ENCODE results near the gene IFIT3. TPM values are rescaled to one million over a fixed set of nuclear protein-coding genes. Genes with fewer than 3 reads are reported as not detected.

IFIT3 gene
- total and polyA plus RNA-seq, 2 donors from 2014 or later, result 14.7 to 20.1 TPM

- peak in 2 of 5 donors; percentile 11 to 24 for DNase-seq
- H3K9me3 ChIP-seq (ENCODE audit: control insufficient read depth in 2 of 3, insufficient read depth in 1 of 3, low read length in 3 of 3), result no peaks in the 10 kb centered on the region
- no peak overlapping the region for H3K4me3 ChIP-seq (ENCODE audit: low read length in 3 of 3)
- no peaks in the 10 kb centered on the region for H3K36me3 ChIP-seq (ENCODE audit: control insufficient read depth in 2 of 3, insufficient read depth in 3 of 3, low read length in 3 of 3)
- peak overlapping the region; percentile 36 to 58 for H3K27ac ChIP-seq (ENCODE audit: low read depth in 2 of 2, low read length in 2 of 2)
- intact Hi-C loops (cut with DNase I), result no loop called here
- FAIRE-seq, result no peak
- peaks cover 3 to 8% (median 5%) of the 10 kb centered on the region in 3 donors for H3K4me1 ChIP-seq (ENCODE audit: control insufficient read depth in 2 of 3, insufficient read depth in 2 of 3, low read depth in 1 of 3, low read length in 3 of 3)
- H3K9ac ChIP-seq (ENCODE audit: low read length in 3 of 3), result no peak overlapping the region
- TF ChIP-seq, protein P1, sequence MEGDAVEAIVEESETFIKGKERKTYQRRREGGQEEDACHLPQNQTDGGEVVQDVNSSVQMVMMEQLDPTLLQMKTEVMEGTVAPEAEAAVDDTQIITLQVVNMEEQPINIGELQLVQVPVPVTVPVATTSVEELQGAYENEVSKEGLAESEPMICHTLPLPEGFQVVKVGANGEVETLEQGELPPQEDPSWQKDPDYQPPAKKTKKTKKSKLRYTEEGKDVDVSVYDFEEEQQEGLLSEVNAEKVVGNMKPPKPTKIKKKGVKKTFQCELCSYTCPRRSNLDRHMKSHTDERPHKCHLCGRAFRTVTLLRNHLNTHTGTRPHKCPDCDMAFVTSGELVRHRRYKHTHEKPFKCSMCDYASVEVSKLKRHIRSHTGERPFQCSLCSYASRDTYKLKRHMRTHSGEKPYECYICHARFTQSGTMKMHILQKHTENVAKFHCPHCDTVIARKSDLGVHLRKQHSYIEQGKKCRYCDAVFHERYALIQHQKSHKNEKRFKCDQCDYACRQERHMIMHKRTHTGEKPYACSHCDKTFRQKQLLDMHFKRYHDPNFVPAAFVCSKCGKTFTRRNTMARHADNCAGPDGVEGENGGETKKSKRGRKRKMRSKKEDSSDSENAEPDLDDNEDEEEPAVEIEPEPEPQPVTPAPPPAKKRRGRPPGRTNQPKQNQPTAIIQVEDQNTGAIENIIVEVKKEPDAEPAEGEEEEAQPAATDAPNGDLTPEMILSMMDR (IDR thresholded peaks at IDR 0.05; ENCODE audit: borderline replicate concordance, extremely low read depth, insufficient read depth), result no peak
- H3K27me3 ChIP-seq (ENCODE audit: control insufficient read depth, insufficient read depth, low read length), result no peaks in the 10 kb centered on the region
Observed at GRCh38 chr10:89357096-89357495, 29.3 kb downstream of the IFIT3 start.

DNA sequence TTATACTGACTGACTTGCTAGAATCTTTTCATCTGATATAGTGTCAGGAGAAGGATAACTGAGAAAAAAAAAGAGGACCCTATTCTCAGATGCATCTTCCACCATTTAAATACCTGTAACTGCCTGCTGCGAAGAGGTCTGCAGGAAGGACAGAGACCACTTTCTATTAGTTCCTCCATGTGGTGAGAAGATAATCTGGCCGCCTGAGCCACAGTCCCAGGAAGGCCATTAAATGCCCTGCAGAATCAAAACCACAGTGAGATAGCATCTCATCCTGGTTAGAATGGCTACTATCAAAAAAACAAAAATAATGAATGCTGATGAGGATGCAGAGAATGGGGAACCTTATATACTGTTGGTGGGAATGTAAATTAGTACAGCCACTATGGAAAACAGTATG is 30.2 kb downstream of the IFIT3 start:
- FAIRE-seq, result no peak
- peaks cover 0 to 2% (median 0%) of the 10 kb centered on the region in 3 donors for H3K4me1 ChIP-seq (ENCODE audit: control insufficient read depth in 2 of 3, insufficient read depth in 2 of 3, low read depth in 1 of 3, low read length in 3 of 3)
- no peak overlapping the region for H3K9ac ChIP-seq (ENCODE audit: low read length in 3 of 3)
- TF ChIP-seq, protein P1 (IDR thresholded peaks at IDR 0.05; ENCODE audit: borderline replicate concordance, extremely low read depth, insufficient read depth), result no peak
- intact Hi-C loops (cut with DNase I), result no loop called here
- no peaks in the 10 kb centered on the region for H3K27me3 ChIP-seq (ENCODE audit: control insufficient read depth, insufficient read depth, low read length)
- H3K9me3 ChIP-seq (ENCODE audit: control insufficient read depth in 2 of 3, insufficient read depth in 1 of 3, low read length in 3 of 3), result no peaks in the 10 kb centered on the region
- no peak overlapping the region for H3K4me3 ChIP-seq (ENCODE audit: low read length in 3 of 3)
- DNase-seq, result no peak
- H3K27ac ChIP-seq (ENCODE audit: low read depth in 2 of 2, low read length in 2 of 2), result no peak overlapping the region
- no peaks in the 10 kb centered on the region for H3K36me3 ChIP-seq (ENCODE audit: control insufficient read depth in 2 of 3, insufficient read depth in 3 of 3, low read length in 3 of 3)

DNA sequence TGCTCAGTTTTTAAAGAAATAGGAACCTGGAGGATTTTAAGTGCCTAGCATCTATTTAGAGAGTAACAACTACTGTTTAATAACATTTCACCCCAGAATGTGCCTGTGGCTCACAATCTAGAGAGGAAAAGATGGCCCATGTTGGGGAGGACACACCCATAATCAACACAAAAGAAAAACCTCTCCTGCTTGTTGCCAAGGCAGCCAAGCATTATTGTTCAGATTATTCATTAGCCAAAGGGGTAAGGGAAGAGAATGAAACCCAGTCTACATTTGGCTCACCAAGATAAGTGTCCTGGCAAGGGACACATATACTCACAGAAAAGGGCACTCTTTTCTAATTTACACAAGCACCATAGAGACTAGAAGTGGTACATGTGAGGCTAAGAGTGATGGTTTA is 32.4 kb downstream of the IFIT3 start:
- intact Hi-C loops (cut with DNase I), result no loop called here
- no peak for FAIRE-seq
- DNase-seq, result no peak
- TF ChIP-seq, protein P1 (IDR thresholded peaks at IDR 0.05; ENCODE audit: borderline replicate concordance, extremely low read depth, insufficient read depth), result no peak
- H3K9me3 ChIP-seq (ENCODE audit: control insufficient read depth in 2 of 3, insufficient read depth in 1 of 3, low read length in 3 of 3), result no peaks in the 10 kb centered on the region
- no peak overlapping the region for H3K4me3 ChIP-seq (ENCODE audit: low read length in 3 of 3)
- H3K27ac ChIP-seq (ENCODE audit: low read depth in 2 of 2, low read length in 2 of 2), result no peak overlapping the region
- no peak overlapping the region for H3K9ac ChIP-seq (ENCODE audit: low read length in 3 of 3)
- peaks cover 0 to 6% (median 4%) of the 10 kb centered on the region in 3 donors for H3K4me1 ChIP-seq (ENCODE audit: control insufficient read depth in 2 of 3, insufficient read depth in 2 of 3, low read depth in 1 of 3, low read length in 3 of 3)
- no peaks in the 10 kb centered on the region for H3K36me3 ChIP-seq (ENCODE audit: control insufficient read depth in 2 of 3, insufficient read depth in 3 of 3, low read length in 3 of 3)
- no peaks in the 10 kb centered on the region for H3K27me3 ChIP-seq (ENCODE audit: control insufficient read depth, insufficient read depth, low read length)

DNA sequence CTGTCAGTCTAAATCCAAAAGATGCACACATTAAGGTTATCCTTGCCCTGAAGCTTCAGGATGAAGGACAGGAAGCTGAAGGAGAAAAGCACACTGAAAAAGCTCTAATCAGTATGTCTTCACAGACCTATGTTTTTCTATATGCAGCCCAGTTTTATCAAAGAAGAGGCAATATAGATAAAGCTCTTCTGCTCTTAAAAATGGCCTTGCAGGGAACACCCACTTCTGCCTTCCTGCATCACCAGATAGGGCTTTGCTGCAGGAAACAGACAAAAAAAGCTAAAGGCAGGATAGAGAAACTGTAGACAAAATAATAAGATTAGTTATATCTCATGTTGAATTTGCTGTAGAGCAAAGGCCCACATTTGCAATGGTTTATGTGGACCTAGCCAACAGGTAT is 35.1 kb downstream of the IFIT3 start:
- no peaks in the 10 kb centered on the region for H3K9me3 ChIP-seq (ENCODE audit: control insufficient read depth in 2 of 3, insufficient read depth in 1 of 3, low read length in 3 of 3)
- H3K9ac ChIP-seq (ENCODE audit: low read length in 3 of 3), result no peak overlapping the region
- TF ChIP-seq, protein P1 (IDR thresholded peaks at IDR 0.05; ENCODE audit: borderline replicate concordance, extremely low read depth, insufficient read depth), result no peak
- no peak overlapping the region for H3K4me3 ChIP-seq (ENCODE audit: low read length in 3 of 3)
- no peaks in the 10 kb centered on the region for H3K36me3 ChIP-seq (ENCODE audit: control insufficient read depth in 2 of 3, insufficient read depth in 3 of 3, low read length in 3 of 3)
- DNase-seq (no peak), FAIRE-seq (no peak)
- H3K27me3 ChIP-seq (ENCODE audit: control insufficient read depth, insufficient read depth, low read length), result no peaks in the 10 kb centered on the region
- H3K4me1 ChIP-seq (ENCODE audit: control insufficient read depth in 2 of 3, insufficient read depth in 2 of 3, low read depth in 1 of 3, low read length in 3 of 3), result peaks cover 0 to 12% (median 8%) of the 10 kb centered on the region in 3 donors
- intact Hi-C loops (cut with DNase I), result no loop called here
- H3K27ac ChIP-seq (ENCODE audit: low read depth in 2 of 2, low read length in 2 of 2), result no peak overlapping the region

Data from kidney (tissue), 14 donors.